Panc1 (cell line): ENCODE data around the gene PRLR. TPM values are rescaled to one million over a fixed set of nuclear protein-coding genes. Genes with fewer than 3 reads are reported as not detected.

Source experiments
- ATAC-seq: fragments of 200-7000 bp; cut with Tn5 transposase; 2 replicates; pipeline ENCODE4 v1.9.1; 2020; ENCODE audit warnings: mild to moderate bottlenecking, moderate library complexity
- BruUV-seq: library from RNA; stranded (reverse); fragments of 400-500 nt; replicated peaks from 2 replicates; lab custom pipeline; 2021; lab: Mats Ljungman, UMichigan
- CTCF ChIA-PET: fragments of 300-600 bp; sonication (Branson Sonifier 250); formaldehyde crosslinking; loops from one replicate; lab custom pipeline; 2022; ENCODE audit warnings: antibody characterized with exemption; lab: Charles Lee
- POLR2A ChIA-PET: fragments of 300-600 bp; sonication (Branson Sonifier 250); formaldehyde crosslinking; loops from one replicate; lab custom pipeline; 2022; ENCODE audit warnings: antibody characterized with exemption; lab: Charles Lee
- DNase-seq: peaks from one replicate; pipeline ENCODE4 v3.0.0-alpha.2; 2010; ENCODE audit warnings: low read depth, low spot score
- H3K27ac ChIP-seq: 2 replicates; pipeline ENCODE4 v1.5.1; 2011; ENCODE audit warnings: mild to moderate bottlenecking, low read length, inconsistent platforms
- H3K27me3 ChIP-seq: fragments of 200-500 bp; sonication (Bioruptor generic); 2 replicates; pipeline ENCODE4 v1.6.0; 2014; ENCODE audit warnings: low read length, inconsistent platforms; ENCODE audit not compliant: control insufficient read depth, insufficient read depth
- H3K36me3 ChIP-seq: fragments of 200-500 bp; sonication (Bioruptor generic); 2 replicates; pipeline ENCODE4 v1.5.1; 2014; ENCODE audit warnings: inconsistent platforms, mild to moderate bottlenecking, low read length, moderate library complexity; ENCODE audit not compliant: control insufficient read depth, insufficient read depth
- H3K4me1 ChIP-seq: 2 replicates; pipeline ENCODE4 v1.5.1; 2011; ENCODE audit warnings: inconsistent platforms, mild to moderate bottlenecking, low read length, moderate library complexity; ENCODE audit not compliant: control insufficient read depth, insufficient read depth
- H3K4me3 ChIP-seq, 2 experiments: 2 replicates each; pipeline ENCODE4 v1.5.1; 2011 to 2012; ENCODE audit warnings: low read depth in 2 of 2, low read length in 2 of 2, mild to moderate bottlenecking in 2 of 2, inconsistent platforms in 1 of 2, moderate library complexity in 1 of 2
- H3K9me3 ChIP-seq: fragments of 200-500 bp; sonication (Bioruptor generic); 2 replicates; pipeline ENCODE4 v1.5.1; 2014; ENCODE audit warnings: low read depth, mild to moderate bottlenecking, inconsistent platforms, low read length, moderate library complexity; ENCODE audit not compliant: control insufficient read depth, insufficient read depth
- POLR2AphosphoS5 ChIP-seq: IDR thresholded peaks from 2 replicates; pipeline ENCODE4 v1.6.1; 2012; ENCODE audit warnings: mild to moderate bottlenecking, low read depth, low read length, moderate library complexity
- SIN3A ChIP-seq: IDR thresholded peaks from 2 replicates; pipeline ENCODE4 v1.6.1; 2012; ENCODE audit warnings: low read depth, mild to moderate bottlenecking, low read length, moderate library complexity, borderline replicate concordance; ENCODE audit not compliant: insufficient read depth
- TCF7L2 ChIP-seq: IDR thresholded peaks from 2 replicates; pipeline ENCODE4 v1.6.1; 2011; ENCODE audit warnings: mild to moderate bottlenecking, low read depth, low read length, inconsistent platforms
- in situ Hi-C: cut with HindIII; loops from 2 replicates; pipeline ENCODE4 v1.10.0; 2016; ENCODE audit warnings: low sequenced_read_pairs, low pct_unique_long_range_greater_than_20kb
- intact Hi-C: fragments of 100-400 bp; cut with micrococcal nuclease; formaldehyde crosslinking; loops from one replicate; pipeline ENCODE4 v1.10.0; 2022; ENCODE audit not compliant: unreplicated experiment
- total RNA-seq: library from RNA; stranded (reverse); gene quantifications from one replicate; pipeline ENCODE4 v1.2.1, GENCODE V29; 2021; ENCODE audit not compliant: unreplicated experiment
- TF ChIP-seq, protein P1 (sequence below), 2 experiments: IDR thresholded peaks; 2 replicates each; pipeline ENCODE4 v1.6.1; 2011 to 2012; ENCODE audit warnings: low read depth in 2 of 2, control low read depth in 1 of 2, low read length in 1 of 2, mild to moderate bottlenecking in 1 of 2, moderate library complexity in 1 of 2; ENCODE audit not compliant: insufficient read depth in 1 of 2
- TF ChIP-seq, protein P2 (sequence below): fragments of 450-650 bp; IDR thresholded peaks from 2 replicates; pipeline ENCODE4 v1.5.1; 2017; ENCODE audit warnings: mild to moderate bottlenecking

The PRLR gene
- total RNA-seq, 1 experiment from 2014 or later: 0.46 TPM

GRCh38 chr5:35203403-35203802 is 26.9 kb downstream of the PRLR start:
- Histone ChIP-seq H3K4me3 (no peak overlapping the region), H3K9me3 (no peaks in the 10 kb centered on the region), H3K27ac (no peak overlapping the region), H3K27me3 (no peaks in the 10 kb centered on the region; the same call in 1 of the 2 replicates), H3K4me1 (no peaks in the 10 kb centered on the region), H3K36me3 (no peaks in the 10 kb centered on the region)
- in situ Hi-C loops (no loop called here), intact Hi-C loops (no loop called here)
- no peak for DNase-seq
- BruUV-seq: no TSS peak
- TF ChIP-seq, protein P1, sequence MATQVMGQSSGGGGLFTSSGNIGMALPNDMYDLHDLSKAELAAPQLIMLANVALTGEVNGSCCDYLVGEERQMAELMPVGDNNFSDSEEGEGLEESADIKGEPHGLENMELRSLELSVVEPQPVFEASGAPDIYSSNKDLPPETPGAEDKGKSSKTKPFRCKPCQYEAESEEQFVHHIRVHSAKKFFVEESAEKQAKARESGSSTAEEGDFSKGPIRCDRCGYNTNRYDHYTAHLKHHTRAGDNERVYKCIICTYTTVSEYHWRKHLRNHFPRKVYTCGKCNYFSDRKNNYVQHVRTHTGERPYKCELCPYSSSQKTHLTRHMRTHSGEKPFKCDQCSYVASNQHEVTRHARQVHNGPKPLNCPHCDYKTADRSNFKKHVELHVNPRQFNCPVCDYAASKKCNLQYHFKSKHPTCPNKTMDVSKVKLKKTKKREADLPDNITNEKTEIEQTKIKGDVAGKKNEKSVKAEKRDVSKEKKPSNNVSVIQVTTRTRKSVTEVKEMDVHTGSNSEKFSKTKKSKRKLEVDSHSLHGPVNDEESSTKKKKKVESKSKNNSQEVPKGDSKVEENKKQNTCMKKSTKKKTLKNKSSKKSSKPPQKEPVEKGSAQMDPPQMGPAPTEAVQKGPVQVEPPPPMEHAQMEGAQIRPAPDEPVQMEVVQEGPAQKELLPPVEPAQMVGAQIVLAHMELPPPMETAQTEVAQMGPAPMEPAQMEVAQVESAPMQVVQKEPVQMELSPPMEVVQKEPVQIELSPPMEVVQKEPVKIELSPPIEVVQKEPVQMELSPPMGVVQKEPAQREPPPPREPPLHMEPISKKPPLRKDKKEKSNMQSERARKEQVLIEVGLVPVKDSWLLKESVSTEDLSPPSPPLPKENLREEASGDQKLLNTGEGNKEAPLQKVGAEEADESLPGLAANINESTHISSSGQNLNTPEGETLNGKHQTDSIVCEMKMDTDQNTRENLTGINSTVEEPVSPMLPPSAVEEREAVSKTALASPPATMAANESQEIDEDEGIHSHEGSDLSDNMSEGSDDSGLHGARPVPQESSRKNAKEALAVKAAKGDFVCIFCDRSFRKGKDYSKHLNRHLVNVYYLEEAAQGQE (IDR thresholded peaks at IDR 0.05; ENCODE audit: insufficient read depth in 1 of 2, low read depth in 2 of 2, low read length in 1 of 2): no peak
- TF ChIP-seq, protein P2, sequence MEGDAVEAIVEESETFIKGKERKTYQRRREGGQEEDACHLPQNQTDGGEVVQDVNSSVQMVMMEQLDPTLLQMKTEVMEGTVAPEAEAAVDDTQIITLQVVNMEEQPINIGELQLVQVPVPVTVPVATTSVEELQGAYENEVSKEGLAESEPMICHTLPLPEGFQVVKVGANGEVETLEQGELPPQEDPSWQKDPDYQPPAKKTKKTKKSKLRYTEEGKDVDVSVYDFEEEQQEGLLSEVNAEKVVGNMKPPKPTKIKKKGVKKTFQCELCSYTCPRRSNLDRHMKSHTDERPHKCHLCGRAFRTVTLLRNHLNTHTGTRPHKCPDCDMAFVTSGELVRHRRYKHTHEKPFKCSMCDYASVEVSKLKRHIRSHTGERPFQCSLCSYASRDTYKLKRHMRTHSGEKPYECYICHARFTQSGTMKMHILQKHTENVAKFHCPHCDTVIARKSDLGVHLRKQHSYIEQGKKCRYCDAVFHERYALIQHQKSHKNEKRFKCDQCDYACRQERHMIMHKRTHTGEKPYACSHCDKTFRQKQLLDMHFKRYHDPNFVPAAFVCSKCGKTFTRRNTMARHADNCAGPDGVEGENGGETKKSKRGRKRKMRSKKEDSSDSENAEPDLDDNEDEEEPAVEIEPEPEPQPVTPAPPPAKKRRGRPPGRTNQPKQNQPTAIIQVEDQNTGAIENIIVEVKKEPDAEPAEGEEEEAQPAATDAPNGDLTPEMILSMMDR: no peak
- TF ChIP-seq TCF7L2: no peak
- TF ChIP-seq POLR2AphosphoS5: no peak
- no peak for TF ChIP-seq SIN3A
- CTCF ChIA-PET: no interaction called here
- no peak for ATAC-seq
- POLR2A ChIA-PET: no interaction called here

GRCh38 chr5:35202319-35203111 is 27.8 kb downstream of the PRLR start:
- in situ Hi-C loops (no loop called here), intact Hi-C loops (no loop called here)
- ChIA-PET CTCF (no interaction called here), POLR2A (no interaction called here)
- no peaks in the 10 kb centered on the region for H3K9me3 ChIP-seq
- no peak overlapping the region for H3K27ac ChIP-seq
- no peaks in the 10 kb centered on the region for H3K4me1 ChIP-seq
- peaks cover 2% of the 10 kb centered on the region; the same call in 1 of the 2 replicates for H3K27me3 ChIP-seq
- no peaks in the 10 kb centered on the region for H3K36me3 ChIP-seq
- no peak for ATAC-seq
- no peak overlapping the region for H3K4me3 ChIP-seq
- BruUV-seq: no TSS peak
- no peak for TF ChIP-seq TCF7L2
- TF ChIP-seq, protein P1 (IDR thresholded peaks at IDR 0.05; ENCODE audit: insufficient read depth in 1 of 2, low read depth in 2 of 2, low read length in 1 of 2): no peak
- no peak for TF ChIP-seq SIN3A
- TF ChIP-seq, protein P2: peak; percentile 56
- TF ChIP-seq POLR2AphosphoS5: no peak
- no peak for DNase-seq
